Astrocyte (in vitro differentiated cells and primary cell): Measurements from ENCODE around the gene NEURL3. TPM values are rescaled to one million over a fixed set of nuclear protein-coding genes. Genes with fewer than 3 reads are reported as not detected.

Experiments
- DNase-seq: peaks from one replicate; pipeline ENCODE4 v3.0.0-alpha.2; 2010; ENCODE audit warnings: low read depth
- FAIRE-seq: peaks from 2 replicates; lab custom pipeline; 2011; peaks lifted over from hg19 to GRCh38; lab: Jason Lieb, UNC
- H2AFZ ChIP-seq: 2 replicates; pipeline ENCODE4 v1.6.0; 2012; ENCODE audit warnings: low read depth, low read length, inconsistent platforms
- H3K27ac ChIP-seq: 2 replicates; pipeline ENCODE4 v1.5.1; 2011; ENCODE audit warnings: low read depth, low read length, inconsistent platforms
- H3K27me3 ChIP-seq: 2 replicates; pipeline ENCODE4 v1.6.0; 2011; ENCODE audit warnings: low read length, inconsistent platforms; ENCODE audit not compliant: insufficient read depth
- H3K36me3 ChIP-seq: 2 replicates; pipeline ENCODE4 v1.5.1; 2011; ENCODE audit warnings: low read length, inconsistent platforms; ENCODE audit not compliant: insufficient read depth
- H3K4me1 ChIP-seq: 2 replicates; pipeline ENCODE4 v1.5.1; 2011; ENCODE audit warnings: low read length, inconsistent platforms; ENCODE audit not compliant: insufficient read depth
- H3K4me2 ChIP-seq: 2 replicates; pipeline ENCODE4 v1.6.0; 2012; ENCODE audit warnings: low read length, inconsistent platforms
- H3K4me3 ChIP-seq: 2 replicates; pipeline ENCODE4 v1.5.1; 2011; ENCODE audit warnings: low read depth, mild to moderate bottlenecking, low read length, inconsistent platforms; ENCODE audit not compliant: insufficient read depth
- H3K79me2 ChIP-seq: 2 replicates; pipeline ENCODE4 v1.6.0; 2012; ENCODE audit warnings: mild to moderate bottlenecking, low read length, inconsistent platforms; ENCODE audit not compliant: insufficient read depth
- H3K9ac ChIP-seq: 2 replicates; pipeline ENCODE4 v1.6.0; 2012; ENCODE audit warnings: mild to moderate bottlenecking, low read length, inconsistent platforms
- H3K9me3 ChIP-seq: 2 replicates; pipeline ENCODE4 v1.5.1; 2012; ENCODE audit warnings: low read depth, mild to moderate bottlenecking, low read length, inconsistent platforms; ENCODE audit not compliant: insufficient read depth
- H4K20me1 ChIP-seq: 2 replicates; pipeline ENCODE4 v1.6.0; 2012; ENCODE audit warnings: low read length, inconsistent platforms; ENCODE audit not compliant: insufficient read depth
- H3K27ac Mint-ChIP-seq: one replicate; pipeline ENCODE4 v1.8.0; 2021; ENCODE audit warnings: mild to moderate bottlenecking, mixed read lengths; ENCODE audit not compliant: unreplicated experiment
- H3K27me3 Mint-ChIP-seq: one replicate; pipeline ENCODE4 v1.8.0; 2021; ENCODE audit warnings: low read depth, mixed read lengths; ENCODE audit not compliant: unreplicated experiment
- H3K36me3 Mint-ChIP-seq: one replicate; pipeline ENCODE4 v1.8.0; 2021; ENCODE audit warnings: low read depth, mixed read lengths; ENCODE audit not compliant: unreplicated experiment
- H3K4me1 Mint-ChIP-seq: one replicate; pipeline ENCODE4 v1.8.0; 2021; ENCODE audit warnings: low read depth, mixed read lengths; ENCODE audit not compliant: unreplicated experiment
- H3K4me3 Mint-ChIP-seq: one replicate; pipeline ENCODE4 v1.8.0; 2021; ENCODE audit warnings: mild to moderate bottlenecking, moderate library complexity, mixed read lengths; ENCODE audit not compliant: unreplicated experiment
- H3K9me3 Mint-ChIP-seq: one replicate; pipeline ENCODE4 v1.8.0; 2021; ENCODE audit warnings: mild to moderate bottlenecking, mixed read lengths; ENCODE audit not compliant: unreplicated experiment
- EZH2 ChIP-seq: IDR thresholded peaks from 2 replicates; pipeline ENCODE4 v1.6.1; 2012; ENCODE audit warnings: mild to moderate bottlenecking, low read length, inconsistent platforms; ENCODE audit not compliant: insufficient read depth
- total RNA-seq: library from RNA; stranded (reverse); gene quantifications from 2 replicates; pipeline ENCODE4 v1.2.1, GENCODE V29; 2021
- TF ChIP-seq, protein P1 (sequence below): IDR thresholded peaks from 2 replicates; pipeline ENCODE4 v1.5.1; 2011; ENCODE audit warnings: low read depth, mild to moderate bottlenecking, inconsistent platforms, low read length, moderate library complexity; ENCODE audit not compliant: insufficient read depth

NEURL3 gene
- total RNA-seq, 1 donor from 2014 or later: 0.34 TPM

- H3K4me3 ChIP-seq: peak overlapping the region; percentile 66
- peaks cover 20% of the 10 kb centered on the region for H3K4me1 Mint-ChIP-seq
- H3K27me3 Mint-ChIP-seq: peaks cover 2% of the 10 kb centered on the region
- DNase-seq (no peak), FAIRE-seq (no peak)
- no peaks in the 10 kb centered on the region for H3K9me3 ChIP-seq
- H3K27me3 ChIP-seq: no peaks in the 10 kb centered on the region
- H3K4me1 ChIP-seq: peaks cover 34% of the 10 kb centered on the region
- peak overlapping the region; percentile 85 for H3K9ac ChIP-seq
- H4K20me1 ChIP-seq: peaks cover 56% of the 10 kb centered on the region
- peak overlapping the region; percentile 88 for H3K4me3 Mint-ChIP-seq
- H3K36me3 Mint-ChIP-seq: peaks cover 8% of the 10 kb centered on the region
- TF ChIP-seq, protein P1, sequence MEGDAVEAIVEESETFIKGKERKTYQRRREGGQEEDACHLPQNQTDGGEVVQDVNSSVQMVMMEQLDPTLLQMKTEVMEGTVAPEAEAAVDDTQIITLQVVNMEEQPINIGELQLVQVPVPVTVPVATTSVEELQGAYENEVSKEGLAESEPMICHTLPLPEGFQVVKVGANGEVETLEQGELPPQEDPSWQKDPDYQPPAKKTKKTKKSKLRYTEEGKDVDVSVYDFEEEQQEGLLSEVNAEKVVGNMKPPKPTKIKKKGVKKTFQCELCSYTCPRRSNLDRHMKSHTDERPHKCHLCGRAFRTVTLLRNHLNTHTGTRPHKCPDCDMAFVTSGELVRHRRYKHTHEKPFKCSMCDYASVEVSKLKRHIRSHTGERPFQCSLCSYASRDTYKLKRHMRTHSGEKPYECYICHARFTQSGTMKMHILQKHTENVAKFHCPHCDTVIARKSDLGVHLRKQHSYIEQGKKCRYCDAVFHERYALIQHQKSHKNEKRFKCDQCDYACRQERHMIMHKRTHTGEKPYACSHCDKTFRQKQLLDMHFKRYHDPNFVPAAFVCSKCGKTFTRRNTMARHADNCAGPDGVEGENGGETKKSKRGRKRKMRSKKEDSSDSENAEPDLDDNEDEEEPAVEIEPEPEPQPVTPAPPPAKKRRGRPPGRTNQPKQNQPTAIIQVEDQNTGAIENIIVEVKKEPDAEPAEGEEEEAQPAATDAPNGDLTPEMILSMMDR: no peak
- TF ChIP-seq EZH2: no peak
- peaks cover 4% of the 10 kb centered on the region for H3K36me3 ChIP-seq
- H3K27ac Mint-ChIP-seq: no peak overlapping the region
- H3K4me2 ChIP-seq: peak overlapping the region; percentile 97
- no peak overlapping the region for H3K27ac ChIP-seq
- H2AFZ ChIP-seq: no peak overlapping the region
- peaks cover 53% of the 10 kb centered on the region for H3K79me2 ChIP-seq
- no peaks in the 10 kb centered on the region for H3K9me3 Mint-ChIP-seq
These were observed 32.8 kb upstream of the NEURL3 start for GRCh38 chr2:96537734-96538486.

DNA sequence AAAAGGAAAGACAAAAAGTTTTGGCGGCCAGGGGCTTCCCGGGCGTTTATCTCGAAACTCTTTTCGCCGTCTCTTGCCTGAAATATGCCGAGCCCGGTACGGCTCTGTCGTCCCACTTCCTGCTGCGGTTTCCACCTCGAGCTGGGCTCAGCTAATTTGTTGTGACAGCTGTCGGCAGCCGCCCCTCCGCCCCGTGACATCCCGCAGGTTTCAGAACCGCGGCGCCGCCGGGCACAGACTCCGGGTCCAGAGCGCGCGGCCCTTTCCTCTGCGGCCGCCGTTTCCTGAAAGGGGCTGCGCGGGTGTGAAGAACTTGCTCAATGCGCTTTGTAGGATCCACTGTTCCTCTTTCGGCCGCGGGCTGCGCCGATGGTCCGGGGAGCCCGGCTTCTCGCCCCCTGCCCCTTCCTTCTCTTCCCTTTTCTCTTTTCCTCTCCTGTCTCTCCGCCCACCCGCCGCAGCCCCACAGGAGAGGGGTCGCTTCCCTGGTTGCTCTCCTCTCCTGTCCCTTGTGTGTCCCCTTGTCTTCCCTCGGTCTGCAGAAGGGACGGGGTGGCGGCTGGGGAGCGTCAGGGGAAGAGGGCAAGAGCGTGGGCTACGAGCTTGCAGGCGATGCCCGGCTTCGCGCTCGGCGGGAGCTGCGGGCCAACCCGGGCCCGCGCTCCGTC lies 32.0 kb upstream of the NEURL3 start:
- Mint-ChIP-seq H3K9me3 (no peaks in the 10 kb centered on the region), H3K4me1 (peaks cover 25% of the 10 kb centered on the region), H3K36me3 (peaks cover 4% of the 10 kb centered on the region), H3K27ac (no peak overlapping the region), H3K27me3 (peaks cover 2% of the 10 kb centered on the region), H3K4me3 (peak overlapping the region; percentile 88)
- H3K9me3 ChIP-seq: no peaks in the 10 kb centered on the region
- peak overlapping the region; percentile 97 for H3K4me2 ChIP-seq
- H3K9ac ChIP-seq: peak overlapping the region; percentile 85
- peaks cover 46% of the 10 kb centered on the region for H3K79me2 ChIP-seq
- DNase-seq: peak; percentile 50
- peaks cover 38% of the 10 kb centered on the region for H3K4me1 ChIP-seq
- peak overlapping the region; percentile 66 for H3K4me3 ChIP-seq
- no peak overlapping the region for H2AFZ ChIP-seq
- TF ChIP-seq, protein P1: no peak
- TF ChIP-seq EZH2: no peak
- no peak for FAIRE-seq
- H3K27ac ChIP-seq: peak overlapping the region; percentile 75
- H3K36me3 ChIP-seq: no peaks in the 10 kb centered on the region
- no peaks in the 10 kb centered on the region for H3K27me3 ChIP-seq
- peaks cover 49% of the 10 kb centered on the region for H4K20me1 ChIP-seq
